HUES48 (cell line): ENCODE results near the gene MYH10.

Experiments used
- H3K27ac ChIP-seq: one replicate; pipeline ENCODE4 v1.7.0; 2013; ENCODE audit warnings: low read depth, low read length, inconsistent platforms
- H3K27me3 ChIP-seq: 2 replicates; pipeline ENCODE4 v1.6.1; 2013; ENCODE audit warnings: mild to moderate bottlenecking, low read length; ENCODE audit not compliant: control insufficient read depth, insufficient read depth
- H3K36me3 ChIP-seq: 2 replicates; pipeline ENCODE4 v1.6.1; 2013; ENCODE audit warnings: low read length; ENCODE audit not compliant: control insufficient read depth, insufficient read depth
- H3K4me1 ChIP-seq: 2 replicates; pipeline ENCODE4 v1.6.1; 2013; ENCODE audit warnings: mild to moderate bottlenecking, low read length; ENCODE audit not compliant: control insufficient read depth, insufficient read depth
- H3K4me3 ChIP-seq: 2 replicates; pipeline ENCODE4 v1.5.1; 2013; ENCODE audit warnings: mild to moderate bottlenecking, low read depth, low read length
- H3K9ac ChIP-seq: 2 replicates; pipeline ENCODE4 v1.6.1; 2013; ENCODE audit warnings: mild to moderate bottlenecking, low read depth, low read length, moderate library complexity
- H3K9me3 ChIP-seq: 2 replicates; pipeline ENCODE4 v1.6.1; 2013; ENCODE audit warnings: low read length; ENCODE audit not compliant: control insufficient read depth, insufficient read depth

The MYH10 gene

GRCh38 chr17:8628609-8629169 is 1.8 kb downstream of the MYH10 start:
- peak overlapping the region; percentile 99 for H3K4me3 ChIP-seq
- H3K9me3 ChIP-seq, result no peaks in the 10 kb centered on the region
- H3K27me3 ChIP-seq, result no peaks in the 10 kb centered on the region
- peaks cover 34% of the 10 kb centered on the region for H3K4me1 ChIP-seq
- H3K27ac ChIP-seq, result peak overlapping the region; percentile 94
- 0 out of 2 replicates have a peak, but pooled peaks cover 3% of the 10 kb centered on the region for H3K36me3 ChIP-seq
- H3K9ac ChIP-seq, result peak overlapping the region; percentile 46; the same call in 1 of the 2 replicates

DNA sequence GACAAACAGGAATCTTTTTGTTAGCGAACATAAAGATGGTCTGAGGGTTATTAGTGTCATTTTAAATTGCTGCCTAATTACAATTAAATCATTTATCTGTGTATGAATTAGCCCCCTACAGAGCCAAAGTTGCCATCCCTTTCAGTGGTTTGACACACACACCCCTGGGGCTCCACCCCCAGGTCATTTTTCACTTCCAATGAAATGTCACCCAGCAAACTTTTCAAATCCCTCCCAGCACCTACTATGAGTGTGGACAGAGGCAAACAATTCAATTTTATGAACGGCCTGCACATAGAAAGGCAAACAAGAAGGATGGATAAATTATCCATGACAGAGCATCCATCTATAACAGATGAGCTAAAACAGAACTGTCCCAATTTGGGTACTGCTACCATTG is 2.4 kb downstream of the MYH10 start:
- no peaks in the 10 kb centered on the region for H3K27me3 ChIP-seq
- H3K36me3 ChIP-seq, result peaks cover 8% of the 10 kb centered on the region; the same call in 1 of the 2 replicates
- H3K4me3 ChIP-seq, result peak overlapping the region; percentile 99
- H3K9me3 ChIP-seq, result no peaks in the 10 kb centered on the region
- no peak overlapping the region for H3K27ac ChIP-seq
- H3K4me1 ChIP-seq, result peaks cover 34% of the 10 kb centered on the region
- H3K9ac ChIP-seq, result no peak overlapping the region

GRCh38 chr17:8623591-8623990 is 6.9 kb downstream of the MYH10 start:
- no peaks in the 10 kb centered on the region for H3K9me3 ChIP-seq

GRCh38 chr17:8622191-8622590 is 8.3 kb downstream of the MYH10 start:
- H3K27me3 ChIP-seq, result no peaks in the 10 kb centered on the region
- H3K9ac ChIP-seq, result no peak overlapping the region
- peaks cover 10% of the 10 kb centered on the region for H3K4me1 ChIP-seq
- no peak overlapping the region for H3K4me3 ChIP-seq
- H3K9me3 ChIP-seq, result no peaks in the 10 kb centered on the region
- no peak overlapping the region for H3K27ac ChIP-seq
- H3K36me3 ChIP-seq, result peaks cover 52% of the 10 kb centered on the region

More at GRCh38 chr17:8623591-8623990, 6.9 kb downstream of the MYH10 start:
- H3K9ac ChIP-seq, result no peak overlapping the region
- no peak overlapping the region for H3K27ac ChIP-seq
- no peaks in the 10 kb centered on the region for H3K27me3 ChIP-seq
- H3K4me3 ChIP-seq, result no peak overlapping the region
- peaks cover 52% of the 10 kb centered on the region for H3K36me3 ChIP-seq
- peaks cover 24% of the 10 kb centered on the region for H3K4me1 ChIP-seq

DNA sequence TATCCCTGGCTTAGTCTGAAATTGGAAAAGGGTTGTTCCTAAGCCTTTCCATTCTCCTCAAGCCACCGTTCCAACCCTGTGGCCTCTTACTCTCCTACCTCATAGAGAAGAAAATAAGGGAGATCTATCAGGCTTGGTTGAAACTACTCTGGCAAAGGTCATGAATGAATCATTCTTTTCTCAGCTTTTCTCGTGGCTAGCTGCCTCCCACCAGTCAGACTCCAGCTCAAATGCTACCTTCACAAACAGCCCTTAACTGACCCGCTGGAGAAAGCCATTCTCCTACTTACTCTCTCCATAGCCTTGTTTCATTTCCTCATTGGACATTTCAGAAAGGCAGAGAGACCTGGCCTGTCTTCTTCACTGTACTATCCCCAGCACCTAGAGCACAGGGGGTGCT is 8.9 kb downstream of the MYH10 start:
- Histone ChIP-seq H3K9ac (no peak overlapping the region), H3K27ac (no peak overlapping the region), H3K36me3 (peaks cover 52% of the 10 kb centered on the region)

GRCh38 chr17:8619294-8619693 is 11.2 kb downstream of the MYH10 start:
- H3K9me3 ChIP-seq, result no peaks in the 10 kb centered on the region
- no peak overlapping the region for H3K4me3 ChIP-seq
- no peak overlapping the region for H3K27ac ChIP-seq
- H3K4me1 ChIP-seq, result peaks cover 5% of the 10 kb centered on the region
- no peak overlapping the region for H3K9ac ChIP-seq
- peaks cover 52% of the 10 kb centered on the region for H3K36me3 ChIP-seq
- no peaks in the 10 kb centered on the region for H3K27me3 ChIP-seq

More for the DNA sequence above, 8.9 kb downstream of the MYH10 start:
- H3K9me3 ChIP-seq, result no peaks in the 10 kb centered on the region
- H3K27me3 ChIP-seq, result no peaks in the 10 kb centered on the region
- H3K4me1 ChIP-seq, result peaks cover 6% of the 10 kb centered on the region
- H3K4me3 ChIP-seq, result no peak overlapping the region

- H3K27me3 ChIP-seq, result no peaks in the 10 kb centered on the region
- H3K4me1 ChIP-seq, result peaks cover under 1% of the 10 kb centered on the region; the same call in 1 of the 2 replicates
- no peak overlapping the region for H3K27ac ChIP-seq
- peaks cover 52% of the 10 kb centered on the region for H3K36me3 ChIP-seq
- H3K9me3 ChIP-seq, result no peaks in the 10 kb centered on the region
- no peak overlapping the region for H3K9ac ChIP-seq
- H3K4me3 ChIP-seq, result no peak overlapping the region
These were observed 11.7 kb downstream of the MYH10 start for GRCh38 chr17:8618825-8619224.

GRCh38 chr17:8614988-8615387 is 15.5 kb downstream of the MYH10 start:
- Histone ChIP-seq H3K9me3 (no peaks in the 10 kb centered on the region), H3K36me3 (peaks cover 16% of the 10 kb centered on the region), H3K27ac (no peak overlapping the region), H3K9ac (no peak overlapping the region), H3K27me3 (no peaks in the 10 kb centered on the region), H3K4me3 (no peak overlapping the region), H3K4me1 (no peaks in the 10 kb centered on the region; the same call in 1 of the 2 replicates)

DNA sequence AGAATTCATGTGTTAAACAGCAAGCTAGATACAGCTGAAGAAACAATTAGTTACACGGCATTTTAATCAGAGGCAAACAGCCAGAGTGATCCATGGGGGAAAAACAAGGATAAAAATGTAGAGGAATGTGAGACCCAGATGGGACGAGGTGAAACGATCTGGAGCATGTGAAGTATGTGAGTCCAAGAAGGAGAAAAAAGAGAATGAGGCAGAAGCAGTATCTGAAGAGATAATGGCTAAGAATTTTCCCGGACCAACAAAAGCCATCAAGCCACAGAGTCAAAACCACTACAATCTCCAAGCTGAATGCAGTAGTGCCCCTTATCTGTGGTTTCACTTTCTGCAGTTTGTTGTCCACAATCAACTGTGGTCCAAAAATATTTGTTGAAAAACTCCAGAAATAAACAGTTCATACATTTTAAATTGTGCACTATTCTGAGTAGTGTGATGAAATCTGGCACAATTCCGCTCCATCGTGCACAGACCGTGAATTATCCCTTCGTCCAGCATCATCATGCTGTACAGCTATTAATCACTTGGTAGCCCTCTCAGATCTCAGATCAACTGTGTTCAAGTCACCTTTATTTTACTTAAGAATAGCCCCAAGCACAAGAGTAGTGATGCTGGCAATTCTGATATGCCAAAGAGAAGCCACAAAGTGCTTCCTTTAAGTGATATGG is 18.8 kb downstream of the MYH10 start:
- Histone ChIP-seq H3K4me3 (no peak overlapping the region), H3K27me3 (no peaks in the 10 kb centered on the region), H3K4me1 (peaks cover 29% of the 10 kb centered on the region), H3K9ac (no peak overlapping the region), H3K27ac (no peak overlapping the region), H3K36me3 (no peaks in the 10 kb centered on the region), H3K9me3 (no peaks in the 10 kb centered on the region)

DNA sequence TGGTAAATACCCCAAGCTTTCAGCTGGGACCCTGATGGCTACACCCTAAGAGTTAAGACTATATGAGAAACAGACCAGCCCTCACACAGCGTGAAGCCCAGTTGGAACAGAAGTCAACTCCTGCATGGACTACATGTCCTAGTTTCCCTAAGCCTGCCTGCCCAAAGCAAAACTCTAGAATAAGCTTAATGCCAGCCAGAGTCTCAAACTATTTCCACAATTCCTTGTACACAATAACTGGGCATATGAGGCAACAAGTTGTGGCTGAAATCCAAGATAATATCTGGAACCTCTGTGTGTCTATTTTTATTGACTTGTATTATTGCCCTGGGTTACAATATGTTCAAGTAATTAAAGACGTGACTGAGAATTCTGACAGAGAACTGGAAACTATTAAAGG is 19.4 kb downstream of the MYH10 start:
- no peak overlapping the region for H3K4me3 ChIP-seq
- no peaks in the 10 kb centered on the region for H3K9me3 ChIP-seq
- H3K36me3 ChIP-seq, result no peaks in the 10 kb centered on the region
- no peaks in the 10 kb centered on the region for H3K27me3 ChIP-seq
- peaks cover 35% of the 10 kb centered on the region for H3K4me1 ChIP-seq
- no peak overlapping the region for H3K27ac ChIP-seq
- H3K9ac ChIP-seq, result no peak overlapping the region

DNA sequence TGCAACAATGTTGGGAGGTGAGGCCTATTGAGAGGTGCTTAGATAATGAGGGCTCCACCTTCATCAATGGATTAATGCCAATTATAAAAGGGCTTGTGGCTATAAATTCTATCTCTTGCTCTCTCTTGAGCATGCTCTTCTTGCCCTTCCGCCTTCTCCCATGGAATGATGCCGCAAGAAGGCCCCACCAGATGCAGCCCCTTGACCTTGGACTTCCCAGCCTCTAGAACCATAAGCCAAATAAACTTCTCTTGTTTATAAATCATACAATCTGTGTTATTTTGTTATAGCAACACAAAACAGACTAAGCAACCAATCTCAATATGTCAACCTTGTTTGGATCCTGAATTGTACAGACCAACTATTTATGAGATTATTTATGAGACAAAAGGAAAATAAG is 20.0 kb downstream of the MYH10 start:
- no peaks in the 10 kb centered on the region for H3K36me3 ChIP-seq
- no peak overlapping the region for H3K9ac ChIP-seq
- H3K4me3 ChIP-seq, result no peak overlapping the region
- peaks cover 36% of the 10 kb centered on the region for H3K4me1 ChIP-seq
- H3K27me3 ChIP-seq, result no peaks in the 10 kb centered on the region
- no peaks in the 10 kb centered on the region for H3K9me3 ChIP-seq
- no peak overlapping the region for H3K27ac ChIP-seq
